Subcutaneous adipose tissue (tissue), 4 donors: ENCODE data around the gene TMEM52B. TPM values are rescaled to one million over a fixed set of nuclear protein-coding genes. Genes with fewer than 3 reads are reported as not detected.

Experiments
- CTCF ChIP-seq: fragments of 450-650 bp; IDR thresholded peaks from one replicate; pipeline ENCODE4 v1.5.1; 2016; ENCODE audit warnings: low read depth, mild to moderate bottlenecking, control low read depth, antibody characterized with exemption, moderate library complexity
- total RNA-seq, 4 donors: library from RNA; depleted of rRNA; stranded (reverse); fragments of >200 nt; gene quantifications; one replicate each; pipeline ENCODE4 v1.1.0, GENCODE V29; 2016

The TMEM52B gene
- total RNA-seq, 4 donors from 2014 or later, result 0.85 TPM; not detected in 3

- no peak for TF ChIP-seq CTCF
These were observed 35.7 kb upstream of the TMEM52B start for GRCh38 chr12:10142976-10143589.

- no peak for TF ChIP-seq CTCF
These were observed 31.0 kb upstream of the TMEM52B start for GRCh38 chr12:10147714-10148403.

GRCh38 chr12:10151621-10152020, 27.2 kb upstream of the TMEM52B start:
- no peak for TF ChIP-seq CTCF

GRCh38 chr12:10153271-10154144, 25.3 kb upstream of the TMEM52B start:
- no peak for TF ChIP-seq CTCF

- TF ChIP-seq CTCF, result no peak
These were observed 24.7 kb upstream of the TMEM52B start for GRCh38 chr12:10154145-10154496.

GRCh38 chr12:10155966-10156365, 22.9 kb upstream of the TMEM52B start:
- no peak for TF ChIP-seq CTCF

GRCh38 chr12:10158406-10158805, 20.4 kb upstream of the TMEM52B start:
- TF ChIP-seq CTCF, result no peak
